Inflammatory macrophage treated with lipopolysaccharide for 4 hours (primary cell): ENCODE results near the gene ARMH4.

Source experiments
- DNase-seq: peaks from one replicate; pipeline ENCODE4 v3.0.0-alpha.2; 2020

Gene ARMH4

GRCh38 chr14:58026967-58027366 lies 125.0 kb downstream of the ARMH4 start:
- no peak for DNase-seq

DNA sequence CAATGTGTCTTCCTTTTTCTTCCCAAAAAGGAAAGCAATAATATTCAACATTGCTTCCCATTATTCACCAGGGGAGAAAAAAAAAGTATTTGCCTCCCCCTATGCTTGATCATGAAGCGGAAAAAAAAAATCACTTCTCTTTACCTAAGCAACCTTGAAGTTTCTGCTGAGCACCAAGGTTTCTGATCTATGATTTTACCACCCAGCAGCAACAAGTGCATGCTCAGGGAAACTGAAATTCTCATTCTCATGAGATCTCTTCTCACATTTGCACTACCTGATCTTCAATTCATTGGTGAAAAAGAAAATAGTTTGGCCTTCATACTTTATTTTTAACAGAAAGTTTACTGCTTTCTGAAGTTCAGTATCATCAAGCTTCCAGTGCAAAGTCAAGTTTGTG lies 125.8 kb downstream of the ARMH4 start:
- no peak for DNase-seq

- no peak for DNase-seq
Measured at GRCh38 chr14:58014778-58015177, 137.2 kb downstream of the ARMH4 start.

GRCh38 chr14:58002618-58003017 lies 149.4 kb downstream of the ARMH4 start:
- no peak for DNase-seq

GRCh38 chr14:57999979-58000378 lies 152.0 kb downstream of the ARMH4 start:
- no peak for DNase-seq

DNA sequence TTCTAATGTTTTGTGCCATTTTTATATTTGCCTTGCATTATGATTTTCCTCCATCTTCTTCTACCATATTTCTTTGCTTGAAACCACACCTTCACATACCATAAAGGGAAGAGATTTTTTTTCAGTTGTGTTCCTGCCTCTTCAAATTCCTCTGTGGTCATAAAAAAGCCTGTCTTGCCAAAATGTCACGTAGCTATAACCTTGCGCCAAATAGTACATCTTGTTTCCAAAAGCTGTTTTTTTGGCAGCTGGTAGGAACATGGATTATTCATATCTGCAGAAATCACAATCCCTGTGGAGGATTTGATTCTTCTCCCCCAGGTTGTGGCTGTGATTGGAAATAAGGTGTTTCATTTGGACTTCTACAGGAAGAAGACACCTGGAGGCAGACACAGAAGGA lies 152.5 kb downstream of the ARMH4 start:
- no peak for DNase-seq

GRCh38 chr14:57998766-57999165 lies 153.2 kb downstream of the ARMH4 start:
- no peak for DNase-seq

DNA sequence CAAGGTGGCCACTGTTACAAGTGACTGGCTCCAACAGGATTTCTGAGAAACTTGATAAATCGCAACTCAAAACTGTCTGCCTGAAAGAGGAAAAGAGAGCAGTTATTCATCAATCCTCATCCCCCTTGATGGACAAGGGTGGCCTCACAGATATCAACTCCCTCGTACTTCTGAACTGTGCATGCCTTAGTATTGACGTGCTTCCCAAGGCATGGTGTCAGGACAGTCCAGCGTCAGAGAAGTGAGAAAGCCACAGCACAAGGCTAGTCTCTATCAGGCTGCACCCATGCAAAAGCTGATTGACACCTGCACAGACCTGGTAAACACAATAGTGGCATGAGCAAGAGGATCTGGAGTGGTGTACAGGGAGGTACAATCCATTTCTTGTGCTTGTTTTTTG lies 160.7 kb downstream of the ARMH4 start:
- no peak for DNase-seq

DNA sequence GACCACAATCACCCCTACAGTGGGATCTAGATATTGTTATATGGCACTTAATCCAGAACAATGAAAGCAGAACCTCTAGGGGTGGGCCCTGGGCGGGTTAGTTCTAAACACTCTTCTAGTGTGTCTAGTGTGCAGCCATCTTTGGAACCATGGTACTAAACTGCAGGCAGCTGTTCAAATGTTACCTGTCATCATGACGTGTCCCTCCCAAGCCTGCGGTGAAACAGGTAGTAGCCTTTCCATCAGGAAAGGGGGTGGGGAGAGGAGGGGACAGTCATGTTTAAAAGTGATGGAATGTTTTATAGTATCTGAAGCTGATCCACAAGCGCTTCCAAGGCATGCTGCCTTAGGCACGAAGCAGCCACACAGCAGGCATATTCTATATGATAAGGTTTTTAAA lies 163.6 kb downstream of the ARMH4 start:
- DNase-seq, result no peak

DNA sequence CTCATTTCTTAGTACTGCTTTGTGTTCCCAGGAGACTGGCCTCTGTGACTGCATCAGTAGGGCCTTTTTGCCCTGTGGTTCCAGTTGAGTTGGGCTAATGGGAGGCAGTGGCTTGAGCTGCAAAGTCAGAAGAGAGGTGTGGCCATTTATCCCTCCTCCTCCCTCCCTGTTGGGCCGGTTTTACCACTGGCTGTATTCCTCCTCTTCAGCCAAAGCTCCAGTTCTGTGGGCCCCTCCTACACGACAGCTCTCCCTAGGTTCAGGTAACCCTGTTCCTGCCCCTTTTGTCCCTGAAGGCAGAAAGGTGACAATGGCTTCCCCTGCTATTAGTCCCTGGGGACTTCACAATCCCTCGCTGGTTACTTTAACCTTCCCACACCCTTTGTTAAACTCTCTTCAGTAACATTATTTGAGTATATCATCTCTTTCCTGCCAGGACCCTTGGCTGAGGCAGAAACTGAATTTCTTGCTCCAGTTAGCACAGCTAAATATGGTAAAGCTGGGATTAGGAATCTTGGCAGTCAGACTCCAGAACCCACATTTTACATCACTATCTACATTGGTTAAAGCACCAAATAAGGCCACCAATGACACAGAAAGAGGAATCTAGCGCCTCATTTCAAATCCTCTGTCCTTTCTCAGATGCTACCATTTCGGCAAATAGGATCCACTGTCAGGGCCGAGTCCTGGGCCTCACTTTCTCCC lies 164.3 kb downstream of the ARMH4 start:
- DNase-seq, result no peak

- DNase-seq, result no peak
Measured at GRCh38 chr14:57987051-57987450, 165.0 kb downstream of the ARMH4 start.

DNA sequence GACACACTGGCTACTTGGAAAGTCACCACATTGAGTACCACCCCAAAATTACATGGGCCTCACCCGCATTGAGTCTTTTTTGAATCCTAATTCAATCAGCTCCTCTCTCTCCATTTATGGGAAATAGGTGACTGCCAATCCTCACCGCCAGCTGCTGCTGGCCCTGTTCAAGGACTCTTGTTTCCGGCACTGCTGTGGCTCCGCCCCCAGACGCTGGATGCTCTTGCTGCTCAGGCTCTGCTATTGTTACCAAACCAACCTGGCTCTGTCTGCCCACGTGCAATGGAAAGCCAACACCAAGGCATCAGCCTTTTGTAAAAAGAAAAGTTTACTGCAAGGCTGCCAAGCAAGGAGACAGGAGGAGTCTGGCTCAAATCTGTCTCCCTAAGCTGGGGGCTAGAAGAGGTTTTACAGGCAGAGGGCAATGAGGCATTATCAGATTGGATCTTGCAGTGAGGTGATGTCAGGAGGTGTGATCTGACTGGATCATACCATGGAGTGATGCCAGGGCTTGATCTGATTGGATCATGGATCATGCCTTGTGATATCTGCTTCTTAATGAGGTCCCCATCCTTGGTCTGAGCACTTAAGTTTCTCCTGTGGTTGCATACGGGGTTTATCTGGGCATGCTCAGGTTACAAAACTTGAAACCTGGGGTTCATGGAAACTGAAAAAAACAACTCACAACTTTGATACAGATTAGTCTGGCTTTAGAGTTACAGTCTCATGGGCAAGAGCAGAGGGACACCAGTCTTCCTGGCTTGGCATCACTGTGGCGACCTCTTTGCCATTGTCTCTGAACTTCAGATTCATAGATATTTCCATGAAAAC lies 169.0 kb downstream of the ARMH4 start:
- no peak for DNase-seq

DNA sequence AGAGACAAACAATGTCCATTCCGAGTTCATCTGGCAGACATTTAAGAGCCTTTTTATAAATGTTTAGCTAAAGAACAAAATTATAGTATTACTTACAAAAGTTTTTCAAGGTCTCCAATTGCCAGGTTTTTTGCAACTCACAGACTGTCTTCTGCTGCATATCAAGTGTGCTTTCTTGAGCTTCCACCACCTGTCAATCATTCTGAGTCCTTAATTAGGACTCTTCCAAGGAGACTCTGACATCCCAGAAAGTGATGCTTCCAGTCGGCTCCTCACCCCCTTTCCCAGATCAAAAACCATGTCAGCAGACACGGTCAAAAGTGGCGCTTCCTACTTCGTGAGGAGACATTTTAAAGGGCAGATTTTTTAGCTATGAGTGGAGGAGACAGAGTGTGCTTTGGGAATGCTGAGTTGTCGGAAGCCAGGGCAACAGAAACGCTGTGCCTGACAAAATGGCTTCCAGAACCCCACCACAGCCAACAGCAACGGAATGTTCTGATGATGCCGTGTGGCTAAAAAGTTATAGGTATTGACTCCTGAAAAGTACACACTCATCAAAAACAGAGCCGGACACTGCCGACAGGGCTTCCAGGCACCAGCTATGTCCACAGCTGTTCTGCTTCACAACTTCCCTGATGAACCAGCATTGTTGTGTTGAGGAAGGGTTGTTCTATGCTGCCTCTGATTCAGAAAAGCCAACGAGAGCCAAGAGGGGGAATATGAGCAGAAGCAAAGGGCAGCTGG lies 170.0 kb downstream of the ARMH4 start:
- DNase-seq, result no peak

- no peak for DNase-seq
Measured at GRCh38 chr14:57979376-57980048, 172.5 kb downstream of the ARMH4 start.

GRCh38 chr14:57976701-57977100 lies 175.3 kb downstream of the ARMH4 start:
- DNase-seq, result no peak

DNA sequence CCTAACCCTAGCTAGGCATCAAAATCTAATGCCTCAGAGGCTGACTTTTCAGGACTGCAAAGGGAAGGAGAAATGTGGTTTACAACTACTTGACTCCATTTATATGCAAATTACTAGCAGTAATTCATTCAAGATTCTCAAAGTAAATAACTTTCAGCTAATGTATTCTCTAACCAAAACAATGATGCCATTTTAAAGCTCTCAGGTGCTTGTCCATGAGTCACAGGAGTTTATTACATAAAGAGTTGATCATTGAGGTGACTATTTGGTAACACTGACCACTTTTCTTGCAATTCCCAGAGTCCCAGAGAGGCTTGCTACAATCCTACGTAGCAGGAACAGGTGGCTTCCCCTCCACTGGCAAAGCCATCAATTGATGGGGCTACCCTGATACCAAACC lies 177.1 kb downstream of the ARMH4 start:
- DNase-seq, result no peak

- DNase-seq, result no peak
Measured at GRCh38 chr14:57970594-57970993, 181.4 kb downstream of the ARMH4 start.

DNA sequence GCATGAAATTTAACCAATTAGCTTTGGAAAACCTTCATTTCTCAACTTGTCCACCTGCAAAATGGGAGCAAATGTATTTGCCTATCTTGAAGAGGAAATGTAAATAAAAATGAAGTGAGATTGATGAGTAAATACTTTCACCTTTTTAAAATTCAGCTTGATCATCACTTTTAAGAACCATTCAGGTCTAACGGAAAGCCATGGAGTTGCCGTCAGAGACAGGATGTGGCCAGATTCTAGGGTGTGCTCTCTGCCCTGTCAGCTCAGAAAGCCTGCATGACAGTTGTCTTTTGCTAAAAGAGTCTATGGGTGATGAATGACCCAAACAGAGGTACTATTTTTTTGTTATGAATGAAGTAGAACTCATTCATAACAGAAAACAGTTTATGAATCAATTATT lies 181.8 kb downstream of the ARMH4 start:
- no peak for DNase-seq

DNA sequence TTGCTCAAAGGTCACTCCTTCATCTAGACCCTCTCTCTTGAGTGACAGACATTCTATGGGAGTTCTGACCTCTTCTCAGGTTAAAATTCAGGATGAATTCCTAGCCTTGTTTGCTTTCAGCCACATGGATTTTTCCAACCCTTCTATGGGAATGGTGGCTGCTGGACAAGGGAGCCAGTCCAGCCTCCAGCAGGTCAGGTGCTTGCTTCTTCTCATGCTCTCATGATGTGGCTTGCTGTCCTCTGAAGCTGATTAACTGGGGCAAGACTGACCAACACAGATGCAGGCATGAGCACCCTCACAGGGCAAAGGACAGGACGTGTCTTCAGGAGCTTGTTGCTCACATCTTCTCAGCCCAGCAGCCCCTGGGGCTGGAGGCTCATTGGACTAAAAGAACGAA lies 188.9 kb downstream of the ARMH4 start:
- no peak for DNase-seq

GRCh38 chr14:57962325-57963035 lies 189.5 kb downstream of the ARMH4 start:
- no peak for DNase-seq

- DNase-seq, result no peak
Measured at GRCh38 chr14:57961786-57962060, 190.3 kb downstream of the ARMH4 start.

GRCh38 chr14:57960946-57961785 lies 190.8 kb downstream of the ARMH4 start:
- no peak for DNase-seq
